ENCODE measurements around the gene CISD1.

GRCh38 chr10:58322072-58322834, 53.3 kb downstream of the CISD1 start:
- TF ChIP-seq CTCF (IDR thresholded peaks at IDR 0.05) (no peak), EP300 (IDR thresholded peaks at IDR 0.05) (no peak)
